T-cell (primary cell): ENCODE results near the gene MCM9. TPM values are rescaled to one million over a fixed set of nuclear protein-coding genes. Genes with fewer than 3 reads are reported as not detected.

Experiments
- ATAC-seq, 4 experiments: fragments of 200-7000 bp in 3 of 4; fragments of 150-1000 bp in 1 of 4; cut with Tn5 transposase; replicated peaks in 1 of 4; 1 replicate in 3 of 4; 2 replicates in 1 of 4; pipeline ENCODE4 v1.10.0; 2021; ENCODE audit warnings: moderate library complexity in 3 of 4, mild to moderate bottlenecking in 2 of 4, moderate number of reproducible peaks in 1 of 4
- CTCF ChIA-PET, 2 donors: fragments of 300-600 bp; sonication (Branson Sonifier 250); formaldehyde crosslinking; loops; one replicate each; lab custom pipeline; 2022; ENCODE audit warnings: antibody characterized with exemption in 2 of 2; lab: Charles Lee
- POLR2A ChIA-PET, 2 donors: fragments of 300-600 bp; sonication (Branson Sonifier 250); formaldehyde crosslinking; loops; one replicate each; lab custom pipeline; 2022; ENCODE audit warnings: antibody characterized with exemption in 2 of 2; lab: Charles Lee
- DNase-seq, 35 experiments: peaks; one replicate each; pipeline versions ENCODE4 v3.0.0 to v3.0.0-alpha.2; 2013 to 2023
- H3K27ac ChIP-seq: one replicate; pipeline ENCODE4 v1.5.1; 2013; ENCODE audit warnings: low read length
- H3K27me3 ChIP-seq, 2 experiments: replicated peaks in 1 of 2; 1 replicate in 1 of 2; 2 replicates in 1 of 2; pipeline versions ENCODE4 v1.6.1 to v1.7.0; 2013; ENCODE audit warnings: low read length in 1 of 2, mixed read lengths in 1 of 2; ENCODE audit not compliant: control insufficient read depth in 2 of 2, insufficient read depth in 2 of 2; ENCODE audit errors: extremely low read depth in 1 of 2
- H3K36me3 ChIP-seq, 2 donors: 1 replicate in 1 of 2; 2 replicates in 1 of 2; pipeline versions ENCODE4 v1.6.1 to v1.7.0; 2013; ENCODE audit warnings: low read length in 1 of 2; ENCODE audit not compliant: control insufficient read depth in 2 of 2, insufficient read depth in 1 of 2; ENCODE audit errors: extremely low read depth in 1 of 2
- H3K4me1 ChIP-seq, 2 experiments: 1 replicate in 1 of 2; 2 replicates in 1 of 2; pipeline versions ENCODE4 v1.6.1 to v1.7.0; 2013; ENCODE audit warnings: low read length in 2 of 2, mixed read lengths in 1 of 2; ENCODE audit not compliant: insufficient read depth in 2 of 2, control insufficient read depth in 1 of 2; ENCODE audit errors: extremely low read depth in 1 of 2
- H3K4me3 ChIP-seq, 2 donors: 1 replicate in 1 of 2; 2 replicates in 1 of 2; pipeline versions ENCODE4 v1.5.1 to v1.7.0; 2013; ENCODE audit warnings: mild to moderate bottlenecking in 2 of 2, low read length in 1 of 2, moderate library complexity in 1 of 2; ENCODE audit not compliant: control insufficient read depth in 1 of 2; ENCODE audit errors: extremely low read depth in 1 of 2
- H3K9me3 ChIP-seq: 2 replicates; pipeline ENCODE4 v1.7.0; 2013
- H3K27ac Mint-ChIP-seq, 2 donors: one replicate each; pipeline ENCODE4 v1.8.0; 2020 to 2021; ENCODE audit warnings: mild to moderate bottlenecking in 2 of 2, mixed read lengths in 2 of 2
- H3K27me3 Mint-ChIP-seq, 2 donors: one replicate each; pipeline ENCODE4 v1.8.0; 2021 to 2022; ENCODE audit warnings: mixed read lengths in 2 of 2
- H3K36me3 Mint-ChIP-seq: one replicate; pipeline ENCODE4 v1.8.0; 2021; ENCODE audit warnings: mixed read lengths
- H3K4me1 Mint-ChIP-seq, 3 donors: one replicate each; pipeline ENCODE4 v1.8.0; 2020 to 2022; ENCODE audit warnings: mixed read lengths in 3 of 3, mild to moderate bottlenecking in 1 of 3
- H3K4me3 Mint-ChIP-seq, 3 donors: one replicate each; pipeline ENCODE4 v1.8.0; 2020 to 2022; ENCODE audit warnings: mild to moderate bottlenecking in 3 of 3, mixed read lengths in 3 of 3, moderate library complexity in 3 of 3
- H3K9me3 Mint-ChIP-seq, 3 donors: one replicate each; pipeline ENCODE4 v1.8.0; 2020 to 2022; ENCODE audit warnings: mixed read lengths in 3 of 3
- WGBS: methylation state at CpG from one replicate; pipeline ENCODE4 v1.1.5; 2013; ENCODE audit warnings: missing lambda C conversion rate; ENCODE audit not compliant: insufficient coverage; 5-methylcytosine and 5-hydroxymethylcytosine counted together
- total RNA-seq, 35 experiments: library from RNA in 6 of 35; stranded (reverse) in 6 of 35; fragments of 120-200 nt in 1 of 35; gene quantifications; one replicate each; pipeline versions ENCODE4 v1.2.1 to v1.2.4 and lab custom pipeline; 2013 to 2026

MCM9 gene
- total RNA-seq, 5 donors from 2014 or later (not counting 1 experiment from before 2014, with no cell fraction given), result 27.9 to 34.8 (median 31.4) TPM

DNA sequence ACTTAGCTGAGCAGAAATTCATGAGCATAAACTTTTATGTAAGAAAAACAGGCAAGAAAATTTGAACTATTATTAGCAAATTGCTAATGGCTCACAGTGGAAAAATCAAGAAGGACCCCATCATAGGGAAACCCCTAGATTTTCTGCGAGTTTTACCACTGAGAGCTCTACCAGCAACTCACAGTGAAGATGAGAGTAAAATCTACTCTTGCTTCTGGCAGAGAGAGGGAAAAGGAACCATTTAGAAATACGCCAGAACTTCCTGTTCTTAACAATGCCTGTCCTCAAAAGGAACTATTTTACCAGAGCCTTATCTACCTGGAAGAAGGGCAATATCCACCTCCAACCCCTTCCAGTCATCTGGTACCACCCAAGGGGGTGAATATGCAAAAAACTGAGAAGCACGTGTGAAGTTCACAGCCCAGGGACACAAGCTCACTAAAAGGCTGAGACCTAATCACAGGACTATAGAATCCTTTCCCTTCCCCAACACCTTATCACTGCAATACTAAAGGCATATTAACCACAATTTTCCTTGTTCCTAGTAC is 75.4 kb downstream of the MCM9 start:
- H3K27me3 Mint-ChIP-seq, result no peaks in the 10 kb centered on the region
- peaks cover 0 to 4% of the 10 kb centered on the region in 2 donors for H3K36me3 ChIP-seq
- ATAC-seq (no peak), DNase-seq (no peak)
- H3K4me3 ChIP-seq, result no peak overlapping the region
- H3K27ac Mint-ChIP-seq, result no peak overlapping the region
- peaks cover 2 to 12% of the 10 kb centered on the region in 2 experiments for H3K4me1 ChIP-seq
- H3K4me1 Mint-ChIP-seq, result peaks cover 43 to 53% (median 51%) of the 10 kb centered on the region in 3 donors
- no peaks in the 10 kb centered on the region for H3K27me3 ChIP-seq
- WGBS, result 60% methylated on average over 1 of the region's 3 CpGs
- H3K4me3 Mint-ChIP-seq, result no peak overlapping the region
- ChIA-PET POLR2A (interaction anchor here in 1 of 2 donors (0.6 kb wide), 1 partner anchor 257 kb away, joined by 3 read pairs; no protein-coding TSS in a partner anchor), CTCF (interaction anchor here in 1 of 2 donors (1.3 kb wide), 1 partner anchor 37 kb away, joined by 3 read pairs; no protein-coding TSS in a partner anchor)
- peaks cover 0 to 7% (median 7%) of the 10 kb centered on the region in 3 donors for H3K9me3 Mint-ChIP-seq
- H3K36me3 Mint-ChIP-seq, result peaks cover 31% of the 10 kb centered on the region
- no peaks in the 10 kb centered on the region for H3K9me3 ChIP-seq
- no peak overlapping the region for H3K27ac ChIP-seq

DNA sequence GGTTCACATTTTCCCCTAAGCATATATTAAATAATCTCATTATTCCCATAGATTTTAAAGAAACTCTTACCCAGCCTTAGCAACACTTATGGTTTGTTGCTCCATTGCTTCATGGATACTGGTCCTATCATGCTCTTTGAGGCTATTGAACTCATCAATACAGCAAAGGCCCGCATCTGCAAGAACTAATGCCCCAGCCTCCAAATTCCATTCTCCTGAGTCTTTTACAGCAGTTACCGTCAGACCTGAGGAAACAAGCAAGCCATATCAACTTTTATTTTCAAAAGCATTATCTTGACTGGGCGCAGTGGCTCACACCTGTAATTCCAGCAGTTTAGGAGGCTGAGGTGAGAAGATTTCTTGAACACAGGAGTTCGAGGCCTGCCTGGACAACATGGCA is 78.7 kb downstream of the MCM9 start:
- DNase-seq (no peak), ATAC-seq (no peak)
- peaks cover 22 to 28% (median 27%) of the 10 kb centered on the region in 3 donors for H3K4me1 Mint-ChIP-seq
- POLR2A ChIA-PET, result interaction anchor here in 1 of 2 donors (0.6 to 0.7 kb wide), 2 partner anchors 11 to 31 kb away, joined by 3 read pairs; no protein-coding TSS in a partner anchor
- Histone ChIP-seq H3K9me3 (no peaks in the 10 kb centered on the region), H3K36me3 (peaks cover 0 to 4% of the 10 kb centered on the region in 2 donors), H3K4me3 (no peak overlapping the region), H3K27me3 (no peaks in the 10 kb centered on the region), H3K27ac (no peak overlapping the region), H3K4me1 (peaks cover 0 to 3% of the 10 kb centered on the region in 2 experiments)
- H3K36me3 Mint-ChIP-seq, result peaks cover 33% of the 10 kb centered on the region
- no peak overlapping the region for H3K27ac Mint-ChIP-seq
- CTCF ChIA-PET, result interaction anchor here in 1 of 2 donors (0.8 kb wide), 1 partner anchor 47 kb away, joined by 3 read pairs; no protein-coding TSS in a partner anchor
- 100% methylated on average over 2 of the region's 4 CpGs for WGBS
- H3K27me3 Mint-ChIP-seq, result no peaks in the 10 kb centered on the region
- H3K4me3 Mint-ChIP-seq, result no peak overlapping the region
- peaks cover 0 to 7% (median 7%) of the 10 kb centered on the region in 3 donors for H3K9me3 Mint-ChIP-seq

DNA sequence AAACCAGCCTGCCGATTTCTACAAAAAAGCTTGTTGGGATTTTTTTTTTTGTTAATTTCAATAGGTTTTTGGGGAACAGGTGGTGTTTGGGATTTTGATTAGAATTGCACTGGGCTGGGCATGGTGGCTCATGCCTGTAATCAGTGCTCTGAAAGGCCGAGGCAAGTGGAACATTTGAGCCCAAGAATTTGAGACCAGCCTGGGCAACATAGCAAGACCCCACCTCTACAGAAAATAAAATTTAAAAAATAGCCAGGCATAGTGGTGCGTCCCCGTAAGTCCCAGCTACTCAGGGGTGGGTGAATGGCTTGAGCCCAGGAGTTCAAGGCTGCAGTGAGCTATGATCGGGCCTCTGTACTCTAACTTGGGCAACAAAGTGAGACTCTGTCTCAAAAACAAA is 81.6 kb downstream of the MCM9 start:
- no peak overlapping the region for H3K27ac ChIP-seq
- H3K36me3 ChIP-seq, result peaks cover 0 to 4% of the 10 kb centered on the region in 2 donors
- no CpG with 5 or more reads among the region's 5 CpGs for WGBS
- Mint-ChIP-seq H3K36me3 (peaks cover 28% of the 10 kb centered on the region), H3K9me3 (no peaks in the 10 kb centered on the region), H3K27ac (no peak overlapping the region), H3K27me3 (no peaks in the 10 kb centered on the region), H3K4me1 (peaks cover 4 to 17% (median 11%) of the 10 kb centered on the region in 3 donors), H3K4me3 (no peak overlapping the region)
- ChIA-PET CTCF (interaction anchor here in 1 of 2 donors (0.5 kb wide), 1 partner anchor 284 kb away, joined by 3 read pairs; no protein-coding TSS in a partner anchor), POLR2A (no interaction called here)
- no peaks in the 10 kb centered on the region for H3K4me1 ChIP-seq
- no peaks in the 10 kb centered on the region for H3K9me3 ChIP-seq
- ATAC-seq, result no peak
- no peak for DNase-seq
- no peak overlapping the region for H3K4me3 ChIP-seq
- H3K27me3 ChIP-seq, result no peaks in the 10 kb centered on the region

DNA sequence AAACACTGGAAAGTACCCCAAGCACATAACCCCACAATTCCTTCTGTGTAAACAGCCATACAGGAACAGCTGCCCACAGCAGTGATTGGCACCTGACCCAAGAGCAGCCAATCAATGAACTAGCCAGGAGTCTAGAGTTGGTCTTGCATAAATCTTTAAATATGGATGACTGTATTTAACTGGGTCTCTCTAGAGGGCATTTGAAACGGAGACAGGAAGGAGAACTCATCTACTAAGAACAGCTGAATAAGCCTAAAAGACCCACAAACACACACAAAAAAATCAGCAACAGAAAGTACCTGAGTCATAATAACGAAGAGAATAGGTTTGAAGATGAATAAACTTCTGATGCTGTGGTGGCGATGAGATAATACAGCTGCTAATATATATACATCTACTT is 90.0 kb downstream of the MCM9 start:
- H3K27me3 ChIP-seq, result no peaks in the 10 kb centered on the region
- no peaks in the 10 kb centered on the region for H3K9me3 ChIP-seq
- no peak for DNase-seq
- H3K4me1 ChIP-seq, result no peaks in the 10 kb centered on the region
- Mint-ChIP-seq H3K9me3 (no peaks in the 10 kb centered on the region), H3K27ac (no peak overlapping the region), H3K4me1 (peaks cover 15 to 40% (median 28%) of the 10 kb centered on the region in 3 donors), H3K36me3 (peaks cover 42% of the 10 kb centered on the region), H3K27me3 (no peaks in the 10 kb centered on the region), H3K4me3 (peak overlapping the region in 1 of 3 donors; percentile 12)
- no CpG with 5 or more reads among the region's 3 CpGs for WGBS
- no peak overlapping the region for H3K27ac ChIP-seq
- H3K4me3 ChIP-seq, result no peak overlapping the region
- no peaks in the 10 kb centered on the region for H3K36me3 ChIP-seq
- peak in 1 of 4 experiments; percentile 17 for ATAC-seq
- CTCF ChIA-PET, result interaction anchor here in 1 of 2 donors (0.7 to 2.0 kb wide), 6 partner anchors 16 to 280 kb away, joined by 3 to 5 read pairs (median 3); no protein-coding TSS in a partner anchor
- POLR2A ChIA-PET, result interaction anchor here (0.6 kb wide), 2 partner anchors 12 to 147 kb away, joined by 3 to 4 read pairs; no protein-coding TSS in a partner anchor

DNA sequence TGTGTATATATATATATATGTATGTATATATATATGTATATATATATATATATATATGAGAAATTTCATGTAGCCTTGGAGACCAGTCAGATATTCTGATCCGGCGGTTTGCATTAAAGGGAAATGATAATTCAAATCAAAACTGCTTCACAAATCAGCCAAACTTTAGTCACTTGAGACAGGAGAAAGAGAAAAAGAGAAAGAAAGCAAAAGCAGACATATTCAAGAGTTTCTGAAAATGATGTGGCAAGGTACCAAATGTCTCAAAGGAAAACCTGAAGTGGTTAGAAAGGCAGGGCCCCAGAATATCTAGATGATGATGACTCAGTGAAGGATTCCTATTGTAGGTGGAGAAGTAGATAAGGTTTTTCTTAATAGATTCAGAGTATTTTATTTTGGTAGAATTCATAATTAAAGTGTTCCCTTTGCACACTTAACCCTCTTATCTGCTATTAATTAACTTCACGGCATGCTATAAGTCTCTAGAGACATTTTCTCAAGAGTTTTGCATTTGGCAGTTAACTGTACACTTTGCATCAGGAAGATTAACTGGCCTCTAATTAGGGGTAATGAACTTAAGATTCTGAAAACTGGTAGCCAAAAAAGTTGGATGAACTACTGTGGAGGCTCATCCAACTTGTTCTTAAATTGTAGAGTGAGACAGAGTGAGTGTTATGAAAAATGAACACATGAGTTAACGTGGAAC is 91.1 kb downstream of the MCM9 start:
- Mint-ChIP-seq H3K27me3 (no peaks in the 10 kb centered on the region), H3K9me3 (peaks cover 0 to 4% (median 4%) of the 10 kb centered on the region in 3 donors), H3K4me1 (peaks cover 15 to 40% (median 27%) of the 10 kb centered on the region in 3 donors), H3K27ac (no peak overlapping the region), H3K4me3 (no peak overlapping the region), H3K36me3 (peaks cover 48% of the 10 kb centered on the region)
- no peaks in the 10 kb centered on the region for H3K36me3 ChIP-seq
- no peak overlapping the region for H3K4me3 ChIP-seq
- H3K27ac ChIP-seq, result no peak overlapping the region
- DNase-seq (no peak), ATAC-seq (no peak)
- CTCF ChIA-PET, result interaction anchor here in 1 of 2 donors (0.7 kb wide), 1 partner anchor 44 kb away, joined by 3 read pairs; no protein-coding TSS in a partner anchor
- no peaks in the 10 kb centered on the region for H3K4me1 ChIP-seq
- WGBS, result no CpG with 5 or more reads among the region's 4 CpGs
- POLR2A ChIA-PET, result no interaction called here
- no peaks in the 10 kb centered on the region for H3K9me3 ChIP-seq
- no peaks in the 10 kb centered on the region for H3K27me3 ChIP-seq

DNA sequence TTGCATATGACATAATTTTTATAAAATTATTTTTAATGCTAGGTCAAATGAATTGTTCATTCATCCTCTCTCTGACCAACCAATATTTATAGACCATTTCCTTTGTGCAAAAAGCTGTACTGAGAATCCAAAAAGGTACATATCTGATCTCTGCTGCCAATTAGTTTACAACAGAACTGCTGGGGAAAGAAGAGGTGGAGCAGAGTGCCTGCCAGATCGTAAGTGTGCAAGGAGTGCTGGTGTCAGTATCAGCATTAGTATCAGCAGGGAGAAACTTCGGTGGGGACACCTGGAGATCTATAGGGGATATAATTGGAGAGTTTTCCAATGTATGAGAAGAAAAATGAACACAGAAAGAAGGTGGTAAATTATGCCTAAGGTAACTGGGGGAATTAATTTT is 104.3 kb downstream of the MCM9 start:
- H3K27ac Mint-ChIP-seq, result no peak overlapping the region
- H3K4me1 ChIP-seq, result no peaks in the 10 kb centered on the region
- H3K36me3 Mint-ChIP-seq, result peaks cover 42% of the 10 kb centered on the region

More for the DNA sequence above, 104.3 kb downstream of the MCM9 start:
- Mint-ChIP-seq H3K4me1 (peaks cover 4 to 13% (median 4%) of the 10 kb centered on the region in 3 donors), H3K27me3 (no peaks in the 10 kb centered on the region), H3K4me3 (no peak overlapping the region), H3K9me3 (peaks cover 2 to 13% (median 8%) of the 10 kb centered on the region in 3 donors)
- ChIA-PET CTCF (no interaction called here), POLR2A (interaction anchor here (0.7 to 0.8 kb wide), 2 partner anchors 20 to 97 kb away, joined by 3 to 8 read pairs; no protein-coding TSS in a partner anchor)
- no peaks in the 10 kb centered on the region for H3K27me3 ChIP-seq
- ATAC-seq (no peak), DNase-seq (no peak)
- WGBS, result 100% methylated on average over 2 of the region's 2 CpGs
- H3K36me3 ChIP-seq, result peaks cover 0 to 26% of the 10 kb centered on the region in 2 donors
- no peak overlapping the region for H3K4me3 ChIP-seq
- H3K9me3 ChIP-seq, result no peaks in the 10 kb centered on the region
- no peak overlapping the region for H3K27ac ChIP-seq
